CD14-positive monocyte (primary cell): ENCODE measurements around the gene ANGPTL1. TPM values are rescaled to one million over a fixed set of nuclear protein-coding genes. Genes with fewer than 3 reads are reported as not detected.

ENCODE experiments used
- DNase-seq, 3 donors: peaks; one replicate each; pipeline ENCODE4 v3.0.0-alpha.2; 2011 to 2022
- H2AFZ ChIP-seq: 2 replicates; pipeline ENCODE4 v1.6.0; 2012; ENCODE audit warnings: mild to moderate bottlenecking, low read depth, low read length, inconsistent platforms; ENCODE audit not compliant: insufficient read depth, poor library complexity, severe bottlenecking
- H3K27ac ChIP-seq, 2 donors: 1 replicate in 1 of 2; 2 replicates in 1 of 2; pipeline ENCODE4 v1.5.1; 2012 to 2013; ENCODE audit warnings: low read length in 2 of 2, control low read depth in 1 of 2, inconsistent platforms in 1 of 2, low read depth in 1 of 2, mild to moderate bottlenecking in 1 of 2
- H3K27me3 ChIP-seq, 2 donors: one replicate each; pipeline versions ENCODE4 v1.6.0 to v1.6.1; 2011 to 2013; ENCODE audit warnings: low read length in 2 of 2; ENCODE audit not compliant: control insufficient read depth in 2 of 2, insufficient read depth in 2 of 2
- H3K36me3 ChIP-seq, 2 donors: replicated peaks in 1 of 2; 1 replicate in 1 of 2; 2 replicates in 1 of 2; pipeline versions ENCODE4 v1.5.1 to v1.6.1; 2012 to 2013; ENCODE audit warnings: low read length in 2 of 2, control low read depth in 1 of 2, inconsistent platforms in 1 of 2, mild to moderate bottlenecking in 1 of 2; ENCODE audit not compliant: insufficient read depth in 2 of 2, control insufficient read depth in 1 of 2
- H3K4me1 ChIP-seq, 2 donors: 1 replicate in 1 of 2; 2 replicates in 1 of 2; pipeline versions ENCODE4 v1.5.1 to v1.6.1; 2012 to 2013; ENCODE audit warnings: low read length in 2 of 2, control low read depth in 1 of 2, inconsistent platforms in 1 of 2, mild to moderate bottlenecking in 1 of 2, moderate library complexity in 1 of 2; ENCODE audit not compliant: insufficient read depth in 2 of 2, control insufficient read depth in 1 of 2
- H3K4me2 ChIP-seq: replicated peaks from 2 replicates; pipeline ENCODE3; 2012; ENCODE audit warnings: low read length, moderate library complexity, mild to moderate bottlenecking; ENCODE audit not compliant: poor library complexity, severe bottlenecking; ENCODE audit errors: extremely low read depth
- H3K4me3 ChIP-seq, 3 experiments: fragments of 200-600 bp in 1 of 3; sonication (generic) in 1 of 3; replicated peaks in 1 of 3; 1 replicate in 2 of 3; 2 replicates in 1 of 3; pipeline ENCODE4 v1.5.1; 2011 to 2013; ENCODE audit warnings: low read length in 3 of 3, mild to moderate bottlenecking in 3 of 3, control low read depth in 2 of 3, low read depth in 2 of 3, inconsistent platforms in 1 of 3, moderate library complexity in 1 of 3
- H3K79me2 ChIP-seq: 2 replicates; pipeline ENCODE4 v1.6.0; 2012; ENCODE audit warnings: mild to moderate bottlenecking, control low read depth, inconsistent platforms, low read length, moderate library complexity; ENCODE audit not compliant: insufficient read depth
- H3K9ac ChIP-seq: 2 replicates; pipeline ENCODE4 v1.6.0; 2017; ENCODE audit warnings: low read length, mild to moderate bottlenecking; ENCODE audit not compliant: insufficient read depth, poor library complexity, severe bottlenecking
- H3K9me3 ChIP-seq, 2 donors: replicated peaks in 1 of 2; 1 replicate in 1 of 2; 2 replicates in 1 of 2; pipeline versions ENCODE4 v1.5.1 to v1.6.1; 2012 to 2013; ENCODE audit warnings: low read length in 2 of 2, control low read depth in 1 of 2; ENCODE audit not compliant: control insufficient read depth in 1 of 2, insufficient read depth in 1 of 2
- H4K20me1 ChIP-seq: 2 replicates; pipeline ENCODE4 v1.6.0; 2012; ENCODE audit warnings: mild to moderate bottlenecking, low read length, control low read depth, moderate library complexity; ENCODE audit not compliant: insufficient read depth
- H3K27ac Mint-ChIP-seq, 7 donors: one replicate each; pipeline ENCODE4 v1.8.0; 2020; ENCODE audit warnings: mild to moderate bottlenecking in 7 of 7, mixed read lengths in 7 of 7, moderate library complexity in 6 of 7, inconsistent platforms in 2 of 7
- H3K27me3 Mint-ChIP-seq, 3 donors: one replicate each; pipeline ENCODE4 v1.8.0; 2021 to 2022; ENCODE audit warnings: low read depth in 3 of 3, mild to moderate bottlenecking in 3 of 3, mixed read lengths in 3 of 3, moderate library complexity in 3 of 3, inconsistent platforms in 1 of 3
- H3K36me3 Mint-ChIP-seq, 2 donors: one replicate each; pipeline ENCODE4 v1.8.0; 2020; ENCODE audit warnings: mixed read lengths in 2 of 2, inconsistent platforms in 1 of 2, mild to moderate bottlenecking in 1 of 2
- H3K4me1 Mint-ChIP-seq: one replicate; pipeline ENCODE4 v1.8.0; 2020; ENCODE audit warnings: mild to moderate bottlenecking, mixed read lengths
- H3K4me3 Mint-ChIP-seq, 2 donors: one replicate each; pipeline ENCODE4 v1.8.0; 2020; ENCODE audit warnings: mild to moderate bottlenecking in 2 of 2, mixed read lengths in 2 of 2, moderate library complexity in 1 of 2
- H3K9me3 Mint-ChIP-seq, 7 donors: one replicate each; pipeline ENCODE4 v1.8.0; 2020 to 2022; ENCODE audit warnings: mixed read lengths in 7 of 7, mild to moderate bottlenecking in 6 of 7, moderate library complexity in 6 of 7, inconsistent platforms in 2 of 7
- WGBS: methylation state at CpG from one replicate; pipeline ENCODE4 v1.1.5; 2013; ENCODE audit warnings: missing lambda C conversion rate; ENCODE audit not compliant: insufficient coverage; 5-methylcytosine and 5-hydroxymethylcytosine counted together
- intact Hi-C, 2 donors: fragments of 100-400 bp; cut with micrococcal nuclease; formaldehyde crosslinking; loops; one replicate each; pipeline versions ENCODE4 v1.15.0 to v1.15.1; 2023
- polyA plus RNA-seq, 3 donors: library from polyadenylated mRNA; depleted of rRNA in 1 of 3; unstranded in 2 of 3; stranded (reverse) in 1 of 3; fragments of 300-500 nt in 2 of 3; fragments of >200 nt in 1 of 3; fragmentation: Illumina TruSeq in 2 of 3; gene quantifications; 1 replicate in 2 of 3; 2 replicates in 1 of 3; pipeline ENCODE4 v1.2.3, GENCODE V29; 2012 to 2021
- TF ChIP-seq, protein P1 (sequence below): fragments of 200-600 bp; IDR thresholded peaks from one replicate; pipeline ENCODE4 v1.8.0; 2022; ENCODE audit warnings: antibody characterized with exemption, mild to moderate bottlenecking

The ANGPTL1 gene
- polyA plus RNA-seq, 3 donors, result not detected

DNA sequence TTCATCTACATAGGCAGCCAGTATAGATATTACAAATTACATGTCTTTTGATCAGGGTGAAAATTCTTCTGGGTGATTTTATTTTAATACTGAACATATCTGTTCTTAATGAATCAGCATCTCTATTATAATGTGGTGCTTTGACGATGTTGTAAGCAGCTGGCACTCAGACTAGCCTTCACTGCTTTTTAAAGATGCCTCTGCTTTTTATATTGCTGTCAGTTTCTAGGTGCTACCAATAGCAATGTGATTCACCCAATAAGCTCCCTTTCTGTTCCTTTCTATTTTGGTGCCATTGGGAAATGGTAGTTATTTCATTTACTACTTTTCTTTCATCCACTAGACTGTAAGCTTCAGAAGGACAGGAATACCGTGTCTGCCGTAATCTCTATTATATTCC, 11.1 kb upstream of the ANGPTL1 start:
- H3K27me3 ChIP-seq, result no peaks in the 10 kb centered on the region
- no peak for DNase-seq
- no peaks in the 10 kb centered on the region for H3K4me1 ChIP-seq
- peaks cover 0 to 6% of the 10 kb centered on the region in 2 donors for H3K36me3 ChIP-seq
- TF ChIP-seq, protein P1, sequence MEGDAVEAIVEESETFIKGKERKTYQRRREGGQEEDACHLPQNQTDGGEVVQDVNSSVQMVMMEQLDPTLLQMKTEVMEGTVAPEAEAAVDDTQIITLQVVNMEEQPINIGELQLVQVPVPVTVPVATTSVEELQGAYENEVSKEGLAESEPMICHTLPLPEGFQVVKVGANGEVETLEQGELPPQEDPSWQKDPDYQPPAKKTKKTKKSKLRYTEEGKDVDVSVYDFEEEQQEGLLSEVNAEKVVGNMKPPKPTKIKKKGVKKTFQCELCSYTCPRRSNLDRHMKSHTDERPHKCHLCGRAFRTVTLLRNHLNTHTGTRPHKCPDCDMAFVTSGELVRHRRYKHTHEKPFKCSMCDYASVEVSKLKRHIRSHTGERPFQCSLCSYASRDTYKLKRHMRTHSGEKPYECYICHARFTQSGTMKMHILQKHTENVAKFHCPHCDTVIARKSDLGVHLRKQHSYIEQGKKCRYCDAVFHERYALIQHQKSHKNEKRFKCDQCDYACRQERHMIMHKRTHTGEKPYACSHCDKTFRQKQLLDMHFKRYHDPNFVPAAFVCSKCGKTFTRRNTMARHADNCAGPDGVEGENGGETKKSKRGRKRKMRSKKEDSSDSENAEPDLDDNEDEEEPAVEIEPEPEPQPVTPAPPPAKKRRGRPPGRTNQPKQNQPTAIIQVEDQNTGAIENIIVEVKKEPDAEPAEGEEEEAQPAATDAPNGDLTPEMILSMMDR, result no peak
- no peaks in the 10 kb centered on the region for H3K4me1 Mint-ChIP-seq
- intact Hi-C loops, result no loop called here
- H3K36me3 Mint-ChIP-seq, result peaks cover 13 to 25% of the 10 kb centered on the region in 2 donors
- H3K27ac Mint-ChIP-seq, result no peak overlapping the region
- no peaks in the 10 kb centered on the region for H3K27me3 Mint-ChIP-seq
- no peak overlapping the region for H3K9ac ChIP-seq
- no peak overlapping the region for H3K4me3 ChIP-seq
- no peak overlapping the region for H2AFZ ChIP-seq
- H3K4me3 Mint-ChIP-seq, result no peak overlapping the region
- no peaks in the 10 kb centered on the region for H3K9me3 Mint-ChIP-seq
- no CpG with 5 or more reads among the region's 3 CpGs for WGBS
- H3K27ac ChIP-seq, result no peak overlapping the region
- no peaks in the 10 kb centered on the region for H3K9me3 ChIP-seq
- no peak overlapping the region for H3K4me2 ChIP-seq
- H3K79me2 ChIP-seq, result no peaks in the 10 kb centered on the region
- H4K20me1 ChIP-seq, result no peaks in the 10 kb centered on the region

DNA sequence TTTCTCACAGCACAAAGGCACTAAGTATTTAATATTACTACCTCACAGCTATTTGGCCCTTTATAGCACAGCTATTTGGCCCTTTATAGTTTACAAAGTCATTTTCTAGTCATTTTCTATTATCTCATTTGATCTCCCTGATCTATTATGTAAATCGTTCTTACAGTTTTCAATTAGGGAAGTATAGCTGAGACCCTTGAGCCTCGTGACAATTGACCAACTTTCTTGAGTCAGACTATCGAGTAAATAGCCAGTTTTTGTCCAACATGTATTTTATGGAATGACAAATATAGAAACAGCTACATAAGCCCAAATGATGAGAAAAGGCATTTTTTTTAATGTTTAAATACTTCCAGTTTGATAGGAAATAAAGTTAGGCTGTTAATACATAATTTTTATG, 7.0 kb upstream of the ANGPTL1 start:
- no peaks in the 10 kb centered on the region for H3K9me3 ChIP-seq
- no peak overlapping the region for H3K27ac ChIP-seq
- no CpG with 5 or more reads among the region's 3 CpGs for WGBS
- H3K4me1 Mint-ChIP-seq, result no peaks in the 10 kb centered on the region
- TF ChIP-seq, protein P1, result no peak
- no peak overlapping the region for H3K4me3 ChIP-seq
- intact Hi-C loops, result no loop called here
- no peak overlapping the region for H3K27ac Mint-ChIP-seq
- H4K20me1 ChIP-seq, result no peaks in the 10 kb centered on the region
- no peak overlapping the region for H2AFZ ChIP-seq
- no peak overlapping the region for H3K4me3 Mint-ChIP-seq
- H3K27me3 ChIP-seq, result no peaks in the 10 kb centered on the region
- no peaks in the 10 kb centered on the region for H3K79me2 ChIP-seq
- peaks cover 2 to 6% of the 10 kb centered on the region in 2 donors for H3K36me3 Mint-ChIP-seq
- no peaks in the 10 kb centered on the region for H3K27me3 Mint-ChIP-seq
- no peaks in the 10 kb centered on the region for H3K36me3 ChIP-seq
- no peak for DNase-seq
- H3K9ac ChIP-seq, result no peak overlapping the region
- H3K4me2 ChIP-seq, result no peak overlapping the region
- no peaks in the 10 kb centered on the region for H3K4me1 ChIP-seq
- no peaks in the 10 kb centered on the region for H3K9me3 Mint-ChIP-seq
